OCI-LY3 (cell line): ENCODE data around the gene WTIP.

ENCODE experiments used
- CTCF ChIP-seq: fragments of 200-600, 300-600 bp; sonication (generic); IDR thresholded peaks from 2 replicates; pipeline ENCODE4 v1.5.1; 2014; ENCODE audit warnings: antibody characterized with exemption, low read length, low read depth
- EZH2phosphoT487 ChIP-seq: fragments of 200-600 bp; shearing (Covaris generic); IDR thresholded peaks from 2 replicates; pipeline ENCODE4 v1.6.1; 2018; ENCODE audit warnings: antibody characterized with exemption, mixed run types, low read depth

GRCh38 chr19:34454685-34455084, 26.9 kb upstream of the WTIP start:
- no peak for TF ChIP-seq CTCF
- no peak for TF ChIP-seq EZH2phosphoT487
